NCI-H226 (cell line): Measurements from ENCODE around the gene ANLN.
"Not testable (repeated sequence)": the region's sequence is repeated elsewhere in the genome, so short reads cannot be mapped to it uniquely, and the experiment has no call there.

Experiments used
- DNase-seq: peaks from one replicate; pipeline ENCODE4 v3.0.0-alpha.2; 2015

Gene ANLN

GRCh38 chr7:36469236-36469635 lies 79.6 kb downstream of the ANLN start:
- DNase-seq = no peak

- DNase-seq = no peak
These were observed 82.6 kb downstream of the ANLN start for GRCh38 chr7:36472141-36472729.

- DNase-seq = peak; percentile 75
These were observed 84.0 kb downstream of the ANLN start for GRCh38 chr7:36473454-36474282.

- peak; percentile 93 for DNase-seq
These were observed 84.8 kb downstream of the ANLN start for GRCh38 chr7:36474283-36475010.

- no peak for DNase-seq
These were observed 85.3 kb downstream of the ANLN start for GRCh38 chr7:36475011-36475342.

- DNase-seq = no peak
These were observed 85.7 kb downstream of the ANLN start for GRCh38 chr7:36475381-36475780.

- DNase-seq = no peak
These were observed 89.1 kb downstream of the ANLN start for GRCh38 chr7:36478745-36479144.

GRCh38 chr7:36483853-36484252 lies 94.2 kb downstream of the ANLN start:
- DNase-seq = not testable (repeated sequence)

GRCh38 chr7:36484265-36484664 lies 94.6 kb downstream of the ANLN start:
- no peak for DNase-seq

GRCh38 chr7:36486336-36486735 lies 96.7 kb downstream of the ANLN start:
- no peak for DNase-seq

- peak; percentile 60 for DNase-seq
These were observed 98.2 kb downstream of the ANLN start for GRCh38 chr7:36487756-36488336.

- not testable (repeated sequence) for DNase-seq
These were observed 99.0 kb downstream of the ANLN start for GRCh38 chr7:36488672-36489071.

- DNase-seq = no peak
These were observed 100.8 kb downstream of the ANLN start for GRCh38 chr7:36490419-36490830.

GRCh38 chr7:36491317-36491716 lies 101.7 kb downstream of the ANLN start:
- DNase-seq = no peak

GRCh38 chr7:36496576-36496975 lies 106.9 kb downstream of the ANLN start:
- no peak for DNase-seq

GRCh38 chr7:36497176-36497575 lies 107.5 kb downstream of the ANLN start:
- DNase-seq = peak; percentile 42

GRCh38 chr7:36497775-36498174 lies 108.1 kb downstream of the ANLN start:
- DNase-seq = no peak
